GM12878 (cell line): ENCODE measurements around the gene METRNL. TPM values are rescaled to one million over a fixed set of nuclear protein-coding genes. Genes with fewer than 3 reads are reported as not detected.

Experiments used
- ATAC-seq: fragments of 200-7000 bp; cut with Tn5 transposase; 3 replicates; pipeline ENCODE4 v1.9.1; 2020; ENCODE audit warnings: mild to moderate bottlenecking, moderate library complexity
- BruUV-seq: library from RNA; stranded (reverse); fragments of 400-500 nt; replicated peaks from 2 replicates; lab custom pipeline; 2021; lab: Mats Ljungman, UMichigan
- CTCF ChIA-PET: fragments of 300-600 bp; sonication (Branson Sonifier 250); formaldehyde crosslinking; extraction: SDS; loops from one replicate; lab custom pipeline; 2021; ENCODE audit warnings: inconsistent platforms; lab: Yijun Ruan, JAX
- POLR2A ChIA-PET: fragments of 350-600 bp; formaldehyde crosslinking; extraction: SDS; loops from one replicate; lab custom pipeline; 2021; ENCODE audit warnings: inconsistent platforms; lab: Charles Lee
- RAD21 ChIA-PET: fragments of 300-600 bp; sonication (Branson Sonifier 250); formaldehyde crosslinking; loops from one replicate; lab custom pipeline; 2023; ENCODE audit warnings: antibody characterized with exemption; ENCODE audit not compliant: unreplicated experiment; lab: Charles Lee
- SMC1A ChIA-PET: fragments of 300-600 bp; sonication (Branson Sonifier 250); formaldehyde crosslinking; loops from one replicate; lab custom pipeline; 2023; ENCODE audit not compliant: unreplicated experiment, uncharacterized antibody; lab: Charles Lee
- DNase-seq: peaks from one replicate; pipeline ENCODE4 v3.0.0-alpha.2; 2011; ENCODE audit warnings: low read depth, low spot score
- FAIRE-seq: peaks from 3 replicates; lab custom pipeline; 2011; peaks lifted over from hg19 to GRCh38; lab: Jason Lieb, UNC
- H2AFZ ChIP-seq: 2 replicates; pipeline ENCODE4 v1.6.0; 2011; ENCODE audit warnings: low read depth, low read length, control low read depth; ENCODE audit not compliant: control insufficient read depth
- H3K27ac ChIP-seq: 2 replicates; pipeline ENCODE4 v1.5.1; 2011; ENCODE audit warnings: control low read depth; ENCODE audit not compliant: control insufficient read depth, insufficient read depth
- H3K27me3 ChIP-seq, 2 experiments: replicated peaks in 1 of 2; 2 replicates each; pipeline versions ENCODE4 v1.6.0 to v1.6.1; 2011; ENCODE audit warnings: low read length in 1 of 2; ENCODE audit not compliant: control insufficient read depth in 2 of 2, insufficient read depth in 2 of 2
- H3K36me3 ChIP-seq, 2 experiments: 2 replicates each; pipeline ENCODE4 v1.5.1; 2011; ENCODE audit warnings: low read length in 1 of 2; ENCODE audit not compliant: control insufficient read depth in 2 of 2, insufficient read depth in 2 of 2
- H3K4me1 ChIP-seq: 2 replicates; pipeline ENCODE4 v1.6.1; 2011; ENCODE audit warnings: mild to moderate bottlenecking, low read length, moderate library complexity, mixed read lengths; ENCODE audit not compliant: control insufficient read depth, insufficient read depth
- H3K4me2 ChIP-seq: 2 replicates; pipeline ENCODE4 v1.6.0; 2011; ENCODE audit warnings: control low read depth; ENCODE audit not compliant: control insufficient read depth, insufficient read depth
- H3K4me3 ChIP-seq: fragments of 200-600 bp; sonication (generic); 2 replicates; pipeline ENCODE4 v1.5.1; 2016
- H3K79me2 ChIP-seq: 2 replicates; pipeline ENCODE4 v1.6.0; 2011; ENCODE audit warnings: low read length; ENCODE audit not compliant: control insufficient read depth, insufficient read depth
- H3K9ac ChIP-seq: 2 replicates; pipeline ENCODE4 v1.8.0; 2011; ENCODE audit warnings: low read length, control low read depth, mixed read lengths; ENCODE audit not compliant: control insufficient read depth, insufficient read depth
- H3K9me3 ChIP-seq: replicated peaks from 3 replicates; pipeline ENCODE4 v1.5.1; 2011; ENCODE audit warnings: mild to moderate bottlenecking, low read length; ENCODE audit not compliant: control insufficient read depth, insufficient read depth
- H4K20me1 ChIP-seq: 2 replicates; pipeline ENCODE4 v1.6.0; 2011; ENCODE audit not compliant: control insufficient read depth, insufficient read depth
- REST ChIP-seq: IDR thresholded peaks from 2 replicates; pipeline ENCODE4 v1.6.1; 2012; ENCODE audit warnings: mild to moderate bottlenecking, low read depth, low read length
- WGBS: methylation state at CpG from one replicate; pipeline ENCODE4 v1.1.6; 2016; ENCODE audit warnings: low lambda C conversion rate; ENCODE audit not compliant: insufficient replicate concordance, insufficient coverage; ENCODE audit errors: missing lambda C conversion rate; 5-methylcytosine and 5-hydroxymethylcytosine counted together
- in situ Hi-C: fragments of 300-500 bp; cut with MboI; formaldehyde crosslinking; loops from 9 replicates; pipeline ENCODE4 v1.14.3; 2018; ENCODE audit warnings: mixed read lengths
- intact Hi-C: fragments of 100-400 bp; cut with micrococcal nuclease; formaldehyde crosslinking; loops from one replicate; pipeline ENCODE4 v1.14.2; 2022; ENCODE audit not compliant: unreplicated experiment
- polyA plus RNA-seq, 11 experiments: library from polyadenylated mRNA; depleted of rRNA in 4 of 11; unstranded in 6 of 11; stranded (reverse) in 5 of 11; fragments of >200 nt; fragmentation: Nextera tagmentation in 4 of 11; fragmentation: Illumina TruSeq in 1 of 11; extraction: Ambion mirVana in 4 of 11; extraction: Trizol in 1 of 11; gene quantifications; 1 replicate in 1 of 11; 2 replicates in 10 of 11; pipeline versions ENCODE4 v1.2.1 to v1.2.3, GENCODE V29; 2011 to 2016; ENCODE audit warnings: inconsistent platforms in 2 of 11, missing spikeins in 2 of 11, low read depth in 1 of 11
- total RNA-seq, 4 experiments: library from RNA; depleted of rRNA in 3 of 4; stranded (reverse); fragments of >200 nt in 3 of 4; fragmentation: Illumina TruSeq in 1 of 4; extraction: Trizol in 1 of 4; gene quantifications; 2 replicates each; pipeline versions ENCODE4 v1.2.1 to v1.2.3, GENCODE V29; 2013 to 2021

METRNL gene
- total and polyA plus RNA-seq, 10 of the 15 experiments (the other 5 are each of a cell fraction or from before 2014, with no cell fraction given) = 0.05 to 3.7 (median 0.48) TPM; not detected in 2

GRCh38 chr17:83082909-83083367 lies 3.5 kb downstream of the METRNL start:
- 69% methylated on average over 19 of the region's 20 CpGs for WGBS
- in situ Hi-C loops = no loop called here
- TF ChIP-seq REST = no peak
- 0 out of 2 replicates have a peak, but pooled peaks cover 3% of the 10 kb centered on the region for H3K4me1 ChIP-seq
- ChIA-PET SMC1A (no interaction called here), POLR2A (no interaction called here), RAD21 (no interaction called here), CTCF (no interaction called here)
- no TSS peak for BruUV-seq
- H3K27me3 ChIP-seq = peaks cover 3 to 15% of the 10 kb centered on the region in 2 experiments; a peak in 3 of 4 replicates
- no peaks in the 10 kb centered on the region for H3K36me3 ChIP-seq
- H3K9ac ChIP-seq = no peak overlapping the region
- no peaks in the 10 kb centered on the region for H3K9me3 ChIP-seq
- H2AFZ ChIP-seq = no peak overlapping the region
- H3K27ac ChIP-seq = no peak overlapping the region
- no peak overlapping the region for H3K4me2 ChIP-seq
- no peak overlapping the region for H3K4me3 ChIP-seq
- H4K20me1 ChIP-seq = no peaks in the 10 kb centered on the region
- intact Hi-C loops = no loop called here
- FAIRE-seq (no peak), ATAC-seq (no peak), DNase-seq (no peak)
- no peaks in the 10 kb centered on the region for H3K79me2 ChIP-seq
